Osteocyte (in vitro differentiated cells): ENCODE measurements around the gene CCK. TPM values are rescaled to one million over a fixed set of nuclear protein-coding genes. Genes with fewer than 3 reads are reported as not detected.

Source experiments
- DNase-seq: peaks from one replicate; pipeline ENCODE4 v3.0.0; 2021; ENCODE audit warnings: mixed read lengths; ENCODE audit not compliant: unreplicated experiment; ENCODE audit errors: extremely low spot score
- H3K27ac Mint-ChIP-seq: one replicate; pipeline ENCODE4 v1.8.0; 2021; ENCODE audit warnings: mild to moderate bottlenecking, mixed read lengths; ENCODE audit not compliant: unreplicated experiment
- H3K27me3 Mint-ChIP-seq: one replicate; pipeline ENCODE4 v1.8.0; 2021; ENCODE audit warnings: mixed read lengths; ENCODE audit not compliant: unreplicated experiment
- H3K36me3 Mint-ChIP-seq: one replicate; pipeline ENCODE4 v1.8.0; 2021; ENCODE audit warnings: mixed read lengths; ENCODE audit not compliant: unreplicated experiment
- H3K4me1 Mint-ChIP-seq: one replicate; pipeline ENCODE4 v1.8.0; 2021; ENCODE audit warnings: mixed read lengths; ENCODE audit not compliant: unreplicated experiment
- H3K4me3 Mint-ChIP-seq: one replicate; pipeline ENCODE4 v1.8.0; 2021; ENCODE audit warnings: mild to moderate bottlenecking, moderate library complexity, mixed read lengths; ENCODE audit not compliant: unreplicated experiment
- H3K9me3 Mint-ChIP-seq: one replicate; pipeline ENCODE4 v1.8.0; 2021; ENCODE audit warnings: mixed read lengths; ENCODE audit not compliant: unreplicated experiment
- total RNA-seq: library from RNA; stranded (reverse); gene quantifications from 2 replicates; pipeline ENCODE4 v1.2.1, GENCODE V29; 2021
- TF ChIP-seq, protein P1 (sequence below): fragments of 200-600 bp; sonication (generic); IDR thresholded peaks from 2 replicates; pipeline ENCODE4 v1.5.0; 2021; ENCODE audit warnings: antibody characterized with exemption, mild to moderate bottlenecking, moderate library complexity

CCK gene
- total RNA-seq, 1 donor from 2014 or later, result not detected

DNA sequence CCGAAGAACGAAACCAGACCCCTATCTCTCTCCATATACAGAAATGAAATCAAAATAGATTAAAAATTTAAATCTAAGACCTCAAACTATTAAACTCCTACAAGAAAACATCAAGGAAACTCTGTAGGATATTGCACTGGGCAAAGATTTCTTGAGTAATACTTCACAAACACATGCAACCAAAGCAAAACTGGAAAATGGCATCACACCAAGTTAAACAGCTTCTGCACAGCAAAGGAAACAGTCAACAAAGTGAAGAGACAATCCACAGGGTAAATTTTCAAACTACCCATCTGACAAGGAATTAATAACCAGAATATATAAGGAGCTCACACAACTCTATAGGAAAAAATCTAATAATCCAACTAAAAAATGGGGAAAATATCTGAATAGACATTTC is 29.4 kb downstream of the CCK start:
- peaks cover 14% of the 10 kb centered on the region for H3K9me3 Mint-ChIP-seq
- no peak overlapping the region for H3K4me3 Mint-ChIP-seq
- no peaks in the 10 kb centered on the region for H3K36me3 Mint-ChIP-seq
- TF ChIP-seq, protein P1, sequence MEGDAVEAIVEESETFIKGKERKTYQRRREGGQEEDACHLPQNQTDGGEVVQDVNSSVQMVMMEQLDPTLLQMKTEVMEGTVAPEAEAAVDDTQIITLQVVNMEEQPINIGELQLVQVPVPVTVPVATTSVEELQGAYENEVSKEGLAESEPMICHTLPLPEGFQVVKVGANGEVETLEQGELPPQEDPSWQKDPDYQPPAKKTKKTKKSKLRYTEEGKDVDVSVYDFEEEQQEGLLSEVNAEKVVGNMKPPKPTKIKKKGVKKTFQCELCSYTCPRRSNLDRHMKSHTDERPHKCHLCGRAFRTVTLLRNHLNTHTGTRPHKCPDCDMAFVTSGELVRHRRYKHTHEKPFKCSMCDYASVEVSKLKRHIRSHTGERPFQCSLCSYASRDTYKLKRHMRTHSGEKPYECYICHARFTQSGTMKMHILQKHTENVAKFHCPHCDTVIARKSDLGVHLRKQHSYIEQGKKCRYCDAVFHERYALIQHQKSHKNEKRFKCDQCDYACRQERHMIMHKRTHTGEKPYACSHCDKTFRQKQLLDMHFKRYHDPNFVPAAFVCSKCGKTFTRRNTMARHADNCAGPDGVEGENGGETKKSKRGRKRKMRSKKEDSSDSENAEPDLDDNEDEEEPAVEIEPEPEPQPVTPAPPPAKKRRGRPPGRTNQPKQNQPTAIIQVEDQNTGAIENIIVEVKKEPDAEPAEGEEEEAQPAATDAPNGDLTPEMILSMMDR, result no peak
- peaks cover 25% of the 10 kb centered on the region for H3K27me3 Mint-ChIP-seq
- no peaks in the 10 kb centered on the region for H3K4me1 Mint-ChIP-seq
- DNase-seq, result no peak
- H3K27ac Mint-ChIP-seq, result no peak overlapping the region

DNA sequence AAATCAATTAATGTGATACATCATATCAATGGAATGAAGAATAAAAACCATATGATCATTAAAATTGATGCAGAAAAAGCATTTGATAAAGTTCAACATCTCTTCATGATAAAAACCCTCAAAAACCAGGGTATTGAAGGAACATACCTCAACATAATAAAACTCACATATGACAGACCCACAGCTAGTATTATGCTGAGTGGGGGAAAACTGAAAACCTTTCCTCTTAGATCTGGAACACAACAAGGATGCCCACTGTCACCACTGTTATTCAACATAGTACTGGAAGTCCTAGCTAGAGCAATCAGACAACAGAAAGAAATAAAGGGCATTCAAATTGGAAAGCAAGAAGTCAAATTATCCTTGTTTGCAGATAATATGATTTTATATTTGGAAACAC is 30.5 kb downstream of the CCK start:
- H3K27me3 Mint-ChIP-seq, result peaks cover 25% of the 10 kb centered on the region
- H3K4me1 Mint-ChIP-seq, result no peaks in the 10 kb centered on the region
- H3K9me3 Mint-ChIP-seq, result peaks cover 14% of the 10 kb centered on the region
- TF ChIP-seq, protein P1, result no peak
- H3K27ac Mint-ChIP-seq, result no peak overlapping the region
- H3K4me3 Mint-ChIP-seq, result no peak overlapping the region
- no peaks in the 10 kb centered on the region for H3K36me3 Mint-ChIP-seq
- DNase-seq, result no peak

DNA sequence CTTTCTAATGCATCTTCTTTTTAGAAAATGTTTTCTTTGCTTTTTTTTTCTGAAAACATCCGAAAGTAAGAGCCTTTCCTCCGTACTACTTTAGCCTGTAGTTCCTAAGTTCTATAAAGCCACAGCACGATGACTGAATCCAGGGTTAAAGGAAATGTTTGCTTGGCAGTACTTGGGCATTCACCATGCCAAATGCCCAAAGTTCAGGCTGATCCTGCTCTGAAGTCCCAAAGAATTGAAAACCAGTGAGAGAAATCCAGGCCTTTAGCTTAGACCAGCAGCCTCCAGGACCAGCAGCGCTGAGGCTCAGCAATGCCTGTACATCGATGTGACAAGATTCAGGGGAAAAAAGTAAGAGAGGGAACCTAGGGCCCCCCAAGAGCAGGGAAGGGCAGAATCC is 35.1 kb downstream of the CCK start:
- no peak overlapping the region for H3K27ac Mint-ChIP-seq
- peaks cover 5% of the 10 kb centered on the region for H3K9me3 Mint-ChIP-seq
- TF ChIP-seq, protein P1, result no peak
- DNase-seq, result no peak
- peaks cover 20% of the 10 kb centered on the region for H3K27me3 Mint-ChIP-seq
- H3K4me3 Mint-ChIP-seq, result no peak overlapping the region
- H3K4me1 Mint-ChIP-seq, result peaks cover 3% of the 10 kb centered on the region
- peaks cover under 1% of the 10 kb centered on the region for H3K36me3 Mint-ChIP-seq

DNA sequence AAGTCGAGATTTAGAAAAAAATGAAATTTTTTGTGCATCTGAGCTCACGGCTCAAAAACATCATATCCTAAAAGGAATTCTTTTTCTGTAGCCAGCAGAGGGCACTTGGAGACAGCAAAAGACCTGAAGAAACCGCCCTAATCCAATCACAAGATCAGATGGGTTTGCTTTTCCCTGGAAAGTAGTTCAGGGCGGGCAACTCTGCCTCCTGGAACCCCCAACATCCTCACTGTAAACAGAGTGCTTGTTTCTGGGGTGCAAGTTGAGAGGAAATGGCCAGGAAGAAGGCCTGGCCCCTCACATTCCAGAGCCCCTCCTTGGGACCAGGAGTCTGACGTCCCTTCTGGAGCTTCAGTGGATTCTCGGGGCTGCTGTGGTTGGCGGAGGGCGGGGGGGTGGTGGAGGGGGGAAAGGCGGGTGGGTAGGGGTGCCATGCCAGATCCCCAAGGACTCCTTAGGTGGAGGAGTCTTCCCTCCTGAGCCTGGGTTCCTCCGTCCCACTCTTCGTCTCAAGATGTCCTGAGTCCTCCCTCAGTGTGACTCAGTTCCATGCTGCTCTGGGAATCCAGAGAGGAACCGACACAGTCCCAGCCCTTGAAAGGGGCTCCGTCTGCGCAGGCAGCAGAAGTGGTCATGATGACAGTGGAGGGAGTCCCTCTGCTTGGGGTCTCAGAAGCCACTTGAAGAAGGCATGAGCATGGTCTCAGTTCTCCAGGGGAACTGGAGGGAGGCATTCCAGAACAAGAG is 35.9 kb downstream of the CCK start:
- Mint-ChIP-seq H3K4me1 (peaks cover 4% of the 10 kb centered on the region), H3K27ac (peak overlapping the region; percentile 28), H3K36me3 (peaks cover 7% of the 10 kb centered on the region), H3K4me3 (no peak overlapping the region), H3K9me3 (peaks cover 2% of the 10 kb centered on the region), H3K27me3 (peaks cover 14% of the 10 kb centered on the region)
- DNase-seq, result no peak
- TF ChIP-seq, protein P1, result peak; percentile 72

DNA sequence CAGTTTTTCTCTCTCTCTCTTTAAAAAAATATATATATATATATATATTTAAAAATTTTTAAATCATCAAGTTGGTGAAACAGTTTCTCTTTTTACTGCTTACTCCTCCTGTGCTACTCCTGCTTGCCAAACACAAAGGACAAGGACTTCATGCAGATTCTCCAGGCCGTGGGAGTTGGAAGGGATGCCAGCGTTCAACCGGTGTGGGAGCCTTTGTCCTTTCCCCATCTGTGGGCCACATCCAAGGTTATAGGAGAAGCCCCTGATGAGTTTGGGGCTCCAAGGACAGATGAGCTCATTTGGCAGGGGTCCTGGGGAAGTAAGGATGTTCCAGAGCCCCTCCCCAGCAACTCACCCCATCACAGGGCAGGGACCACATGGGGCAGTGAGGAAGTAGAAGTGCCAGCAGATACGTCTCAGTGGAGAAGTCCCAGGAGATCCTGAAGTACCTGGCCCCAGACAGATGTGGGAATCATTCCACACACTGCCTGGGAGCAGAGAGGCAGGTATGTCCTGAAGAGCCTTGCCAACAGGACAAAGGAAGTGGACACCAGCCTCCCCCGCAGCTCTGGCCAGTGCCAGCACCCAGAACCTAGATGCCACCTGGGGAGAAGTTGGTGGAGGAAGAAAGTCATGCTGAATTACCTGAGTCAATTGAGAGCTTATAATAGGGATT is 36.6 kb downstream of the CCK start:
- H3K27ac Mint-ChIP-seq, result no peak overlapping the region
- H3K4me1 Mint-ChIP-seq, result peaks cover 6% of the 10 kb centered on the region
- no peak overlapping the region for H3K4me3 Mint-ChIP-seq
- peaks cover 10% of the 10 kb centered on the region for H3K36me3 Mint-ChIP-seq
- TF ChIP-seq, protein P1, result no peak
- no peaks in the 10 kb centered on the region for H3K9me3 Mint-ChIP-seq
- peaks cover 7% of the 10 kb centered on the region for H3K27me3 Mint-ChIP-seq
- DNase-seq, result no peak
